Loucy (cell line): ENCODE data around the gene NR1I3.

Experiments used
- H2AFZ ChIP-seq: fragments of 200-600 bp; sonication (generic); 2 replicates; pipeline ENCODE4 v1.6.0; 2016; ENCODE audit warnings: antibody characterized with exemption, mild to moderate bottlenecking, low read length, moderate library complexity
- H3F3A ChIP-seq: fragments of 200-600 bp; 2 replicates; pipeline ENCODE4 v1.6.0; 2016; ENCODE audit warnings: antibody characterized with exemption, low read depth, mild to moderate bottlenecking
- H3K27me3 ChIP-seq: fragments of 200-600 bp; sonication (generic); 2 replicates; pipeline ENCODE4 v1.6.1; 2014; ENCODE audit warnings: low read length, mild to moderate bottlenecking; ENCODE audit not compliant: insufficient read depth, poor library complexity, severe bottlenecking
- H3K36me3 ChIP-seq: fragments of 200-600 bp; sonication (generic); 2 replicates; pipeline ENCODE4 v1.6.1; 2016; ENCODE audit warnings: low read length; ENCODE audit not compliant: insufficient read depth
- H3K4me1 ChIP-seq: fragments of 200-600 bp; sonication (generic); 2 replicates; pipeline ENCODE4 v1.5.1; 2014; ENCODE audit warnings: low read length, mild to moderate bottlenecking; ENCODE audit not compliant: insufficient read depth, poor library complexity, severe bottlenecking
- H3K4me2 ChIP-seq: fragments of 200-600 bp; sonication (generic); 2 replicates; pipeline ENCODE4 v1.6.0; 2014; ENCODE audit warnings: antibody characterized with exemption, low read length, low read depth, mild to moderate bottlenecking; ENCODE audit not compliant: poor library complexity, severe bottlenecking
- H3K4me3 ChIP-seq: fragments of 200-600 bp; sonication (generic); 2 replicates; pipeline ENCODE4 v1.5.1; 2014; ENCODE audit warnings: low read length, mild to moderate bottlenecking, mixed read lengths; ENCODE audit not compliant: poor library complexity, severe bottlenecking
- H3K79me2 ChIP-seq: fragments of 200-600 bp; sonication (generic); 2 replicates; pipeline ENCODE4 v1.6.1; 2014; ENCODE audit warnings: low read length; ENCODE audit not compliant: insufficient read depth
- H3K9ac ChIP-seq: fragments of 200-600 bp; sonication (generic); 2 replicates; pipeline ENCODE4 v1.6.0; 2014; ENCODE audit warnings: mild to moderate bottlenecking, low read depth, low read length, moderate library complexity; ENCODE audit not compliant: poor library complexity, severe bottlenecking
- H3K9me2 ChIP-seq: fragments of 200-600 bp; sonication (generic); replicated peaks from 2 replicates; pipeline ENCODE4 v1.6.1; 2016; ENCODE audit warnings: low read depth, low read length, mixed read lengths
- H3K9me3 ChIP-seq: fragments of 200-600 bp; sonication (generic); 2 replicates; pipeline ENCODE4 v1.6.1; 2014; ENCODE audit warnings: mild to moderate bottlenecking, antibody characterized with exemption, low read length, low read depth; ENCODE audit not compliant: insufficient read depth
- H4K20me1 ChIP-seq: fragments of 200-600 bp; sonication (generic); 2 replicates; pipeline ENCODE4 v1.6.0; 2014; ENCODE audit warnings: antibody characterized with exemption, low read length, mild to moderate bottlenecking; ENCODE audit not compliant: insufficient read depth, poor library complexity, severe bottlenecking
- EZH2phosphoT487 ChIP-seq: fragments of 200-600 bp; IDR thresholded peaks from 2 replicates; pipeline ENCODE4 v1.6.1; 2018; ENCODE audit warnings: antibody characterized with exemption, mild to moderate bottlenecking, moderate library complexity, borderline replicate concordance
- TF ChIP-seq, protein P1 (sequence below): fragments of 200-600 bp; sonication (generic); conservative IDR thresholded peaks from 2 replicates; pipeline ENCODE4 v1.5.1; 2014; ENCODE audit warnings: mild to moderate bottlenecking, antibody characterized with exemption, low read length

Gene NR1I3

DNA sequence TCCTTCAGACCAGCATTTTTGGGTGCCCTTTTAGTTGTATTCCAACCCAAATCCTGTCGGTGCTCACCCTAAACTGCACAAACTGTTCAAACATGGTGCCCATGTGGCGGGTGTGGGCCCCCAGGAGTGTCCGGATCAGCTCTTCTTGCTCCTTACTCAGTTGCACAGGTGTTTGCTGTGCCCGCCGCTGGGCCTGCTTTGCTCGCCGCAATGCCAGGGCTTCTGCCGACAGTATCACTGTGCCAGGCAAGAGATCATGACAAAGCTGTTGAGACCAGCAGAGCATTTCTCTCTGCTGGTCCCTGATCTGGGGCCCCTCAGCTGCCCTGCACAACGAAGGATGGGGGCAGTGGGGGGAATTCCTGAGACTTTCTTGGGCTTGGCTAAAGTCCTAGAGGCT is 4.9 kb downstream of the NR1I3 start:
- H3K9me2 ChIP-seq, result no peaks in the 10 kb centered on the region
- H2AFZ ChIP-seq, result no peak overlapping the region
- no peaks in the 10 kb centered on the region for H3K79me2 ChIP-seq
- no peak overlapping the region for H3K9ac ChIP-seq
- H3K4me1 ChIP-seq, result no peaks in the 10 kb centered on the region
- no peaks in the 10 kb centered on the region for H3F3A ChIP-seq
- no peak overlapping the region for H3K4me2 ChIP-seq
- H3K4me3 ChIP-seq, result no peak overlapping the region
- H3K9me3 ChIP-seq, result no peaks in the 10 kb centered on the region
- H4K20me1 ChIP-seq, result no peaks in the 10 kb centered on the region
- H3K36me3 ChIP-seq, result no peaks in the 10 kb centered on the region; the same call in 1 of the 2 replicates
- TF ChIP-seq, protein P1, sequence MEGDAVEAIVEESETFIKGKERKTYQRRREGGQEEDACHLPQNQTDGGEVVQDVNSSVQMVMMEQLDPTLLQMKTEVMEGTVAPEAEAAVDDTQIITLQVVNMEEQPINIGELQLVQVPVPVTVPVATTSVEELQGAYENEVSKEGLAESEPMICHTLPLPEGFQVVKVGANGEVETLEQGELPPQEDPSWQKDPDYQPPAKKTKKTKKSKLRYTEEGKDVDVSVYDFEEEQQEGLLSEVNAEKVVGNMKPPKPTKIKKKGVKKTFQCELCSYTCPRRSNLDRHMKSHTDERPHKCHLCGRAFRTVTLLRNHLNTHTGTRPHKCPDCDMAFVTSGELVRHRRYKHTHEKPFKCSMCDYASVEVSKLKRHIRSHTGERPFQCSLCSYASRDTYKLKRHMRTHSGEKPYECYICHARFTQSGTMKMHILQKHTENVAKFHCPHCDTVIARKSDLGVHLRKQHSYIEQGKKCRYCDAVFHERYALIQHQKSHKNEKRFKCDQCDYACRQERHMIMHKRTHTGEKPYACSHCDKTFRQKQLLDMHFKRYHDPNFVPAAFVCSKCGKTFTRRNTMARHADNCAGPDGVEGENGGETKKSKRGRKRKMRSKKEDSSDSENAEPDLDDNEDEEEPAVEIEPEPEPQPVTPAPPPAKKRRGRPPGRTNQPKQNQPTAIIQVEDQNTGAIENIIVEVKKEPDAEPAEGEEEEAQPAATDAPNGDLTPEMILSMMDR, result no peak
- no peak for TF ChIP-seq EZH2phosphoT487
- H3K27me3 ChIP-seq, result no peaks in the 10 kb centered on the region

DNA sequence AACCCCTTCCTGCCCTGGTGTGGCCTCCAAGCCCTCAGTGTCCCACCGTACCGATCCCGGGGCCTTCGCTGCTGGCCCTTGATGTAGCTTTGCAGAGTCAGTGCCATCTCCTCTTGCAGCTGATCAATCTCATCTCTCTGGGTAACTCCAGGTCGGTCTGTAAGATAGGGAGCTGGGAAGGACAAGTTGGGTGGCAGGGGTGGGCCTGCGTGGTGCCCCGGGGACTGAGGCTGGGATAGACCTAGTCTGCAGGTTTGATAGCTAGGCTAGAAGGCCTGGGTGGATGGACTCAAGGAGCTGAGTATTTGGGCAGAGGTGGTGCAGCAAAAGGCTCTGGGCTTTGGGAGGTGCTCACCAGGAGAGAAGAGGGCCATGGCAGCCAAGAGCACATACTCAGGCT is 7.2 kb downstream of the NR1I3 start:
- H3K36me3 ChIP-seq, result no peaks in the 10 kb centered on the region; the same call in 1 of the 2 replicates
- H3F3A ChIP-seq, result no peaks in the 10 kb centered on the region
- H3K9me3 ChIP-seq, result no peaks in the 10 kb centered on the region
- no peaks in the 10 kb centered on the region for H4K20me1 ChIP-seq
- H3K9ac ChIP-seq, result no peak overlapping the region
- peaks cover 16% of the 10 kb centered on the region for H3K4me1 ChIP-seq
- no peaks in the 10 kb centered on the region for H3K9me2 ChIP-seq
- 0 out of 2 replicates have a peak, but pooled peaks cover 4% of the 10 kb centered on the region for H3K79me2 ChIP-seq
- H2AFZ ChIP-seq, result no peak overlapping the region
- H3K27me3 ChIP-seq, result no peaks in the 10 kb centered on the region
- no peak for TF ChIP-seq EZH2phosphoT487
- TF ChIP-seq, protein P1, result no peak
- H3K4me2 ChIP-seq, result no peak overlapping the region
- H3K4me3 ChIP-seq, result no peak overlapping the region

- Histone ChIP-seq H3K9me2 (no peaks in the 10 kb centered on the region), H3K9me3 (no peaks in the 10 kb centered on the region), H3K4me3 (no peak overlapping the region), H3K36me3 (no peaks in the 10 kb centered on the region; the same call in 1 of the 2 replicates), H3K4me1 (peaks cover 21% of the 10 kb centered on the region), H3K4me2 (no peak overlapping the region), H3K27me3 (no peaks in the 10 kb centered on the region), H4K20me1 (no peaks in the 10 kb centered on the region), H3F3A (no peaks in the 10 kb centered on the region), H3K79me2 (0 out of 2 replicates have a peak, but pooled peaks cover 4% of the 10 kb centered on the region), H3K9ac (no peak overlapping the region), H2AFZ (no peak overlapping the region)
- TF ChIP-seq, protein P1, result peak; percentile 51
- no peak for TF ChIP-seq EZH2phosphoT487
These were observed 8.1 kb downstream of the NR1I3 start for GRCh38 chr1:161229896-161230295.
